NT2/D1 (cell line): ENCODE measurements around the gene PRPF40A.

Experiments
- SUZ12 ChIP-seq: IDR thresholded peaks from 2 replicates; pipeline ENCODE4 v1.6.1; 2011; ENCODE audit not compliant: insufficient read length, insufficient read depth; ENCODE audit errors: extremely low read depth
- ZNF274 ChIP-seq: IDR thresholded peaks from 2 replicates; pipeline ENCODE4 v1.6.1; 2011; ENCODE audit warnings: mild to moderate bottlenecking, low read depth, low read length

- TF ChIP-seq SUZ12 (no peak), ZNF274 (no peak)
Observed at GRCh38 chr2:152627351-152627957, 89.8 kb downstream of the PRPF40A start.
